ENCODE data around the gene GPR171. TPM values are rescaled to one million over a fixed set of nuclear protein-coding genes. Genes with fewer than 3 reads are reported as not detected.

The GPR171 gene
- total RNA-seq, 2 experiments from 2014 or later, result not detected

DNA sequence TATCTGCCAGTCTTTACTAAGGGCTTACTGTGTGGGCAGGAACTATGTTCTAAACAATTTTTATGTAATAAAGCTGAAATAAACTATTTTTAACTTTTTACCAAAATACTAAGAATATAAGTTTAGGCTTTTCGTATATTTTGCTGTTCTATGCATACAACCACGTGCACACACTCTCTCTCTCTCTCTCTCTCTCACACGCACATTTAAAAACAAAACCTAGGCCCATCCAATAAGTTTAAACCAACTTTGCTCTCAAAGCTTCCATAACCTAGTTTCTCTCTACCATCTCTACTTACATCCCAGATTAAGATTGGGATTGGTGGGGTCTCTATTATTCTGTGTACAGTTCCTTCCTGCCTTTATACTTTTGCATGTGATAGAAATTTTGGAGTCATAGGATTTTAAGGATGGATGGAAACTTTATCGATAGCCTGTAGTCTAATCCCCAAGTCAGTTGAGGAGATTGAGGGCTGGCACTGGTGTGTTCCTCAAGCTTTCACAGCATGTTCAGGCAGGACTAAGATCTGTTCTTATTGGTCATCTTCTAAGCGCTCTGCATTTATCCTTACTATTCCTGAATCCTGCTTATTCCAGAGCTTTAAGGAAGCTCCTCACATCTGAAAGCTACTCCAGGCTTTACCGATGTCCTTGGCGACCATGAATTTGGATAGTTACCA lies 1.8 kb downstream of the GPR171 start:
- no peak for TF ChIP-seq EZH2phosphoT487 (IDR thresholded peaks at IDR 0.05; ENCODE audit: borderline replicate concordance, low read depth, low read length)
- TF ChIP-seq, protein P1, sequence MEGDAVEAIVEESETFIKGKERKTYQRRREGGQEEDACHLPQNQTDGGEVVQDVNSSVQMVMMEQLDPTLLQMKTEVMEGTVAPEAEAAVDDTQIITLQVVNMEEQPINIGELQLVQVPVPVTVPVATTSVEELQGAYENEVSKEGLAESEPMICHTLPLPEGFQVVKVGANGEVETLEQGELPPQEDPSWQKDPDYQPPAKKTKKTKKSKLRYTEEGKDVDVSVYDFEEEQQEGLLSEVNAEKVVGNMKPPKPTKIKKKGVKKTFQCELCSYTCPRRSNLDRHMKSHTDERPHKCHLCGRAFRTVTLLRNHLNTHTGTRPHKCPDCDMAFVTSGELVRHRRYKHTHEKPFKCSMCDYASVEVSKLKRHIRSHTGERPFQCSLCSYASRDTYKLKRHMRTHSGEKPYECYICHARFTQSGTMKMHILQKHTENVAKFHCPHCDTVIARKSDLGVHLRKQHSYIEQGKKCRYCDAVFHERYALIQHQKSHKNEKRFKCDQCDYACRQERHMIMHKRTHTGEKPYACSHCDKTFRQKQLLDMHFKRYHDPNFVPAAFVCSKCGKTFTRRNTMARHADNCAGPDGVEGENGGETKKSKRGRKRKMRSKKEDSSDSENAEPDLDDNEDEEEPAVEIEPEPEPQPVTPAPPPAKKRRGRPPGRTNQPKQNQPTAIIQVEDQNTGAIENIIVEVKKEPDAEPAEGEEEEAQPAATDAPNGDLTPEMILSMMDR (conservative IDR thresholded peaks at IDR 0.05; ENCODE audit: low read length), result no peak
- ChIA-PET POLR2A (interaction anchor here (0.5 to 1.8 kb wide), 5 partner anchors 16 to 1227 kb away, joined by 3 to 7 read pairs (median 3); no protein-coding TSS in a partner anchor), CTCF (ENCODE audit: unreplicated experiment) (interaction anchor here (0.6 kb wide), 1 partner anchor 20 kb away, joined by 6 read pairs; no protein-coding TSS in a partner anchor)
- H3K4me3 ChIP-seq (ENCODE audit: low read depth, low read length, poor library complexity, severe bottlenecking), result no peak overlapping the region
- H4K20me1 ChIP-seq (ENCODE audit: insufficient read depth, low read length), result no peaks in the 10 kb centered on the region
- DNase-seq (ENCODE audit: low spot score), result no peak
- H3K79me2 ChIP-seq (ENCODE audit: insufficient read depth, low read depth, low read length), result no peaks in the 10 kb centered on the region
- no peak overlapping the region for H3K27ac ChIP-seq (ENCODE audit: low read depth, low read length, poor library complexity, severe bottlenecking)
- intact Hi-C loops (cut with micrococcal nuclease; ENCODE audit: unreplicated experiment), result no loop called here
- H3K9me3 ChIP-seq (ENCODE audit: low read length), result no peaks in the 10 kb centered on the region
- no TSS peak for BruUV-seq (replicated peaks)
- 0 out of 2 replicates have a peak, but pooled peaks cover 4% of the 10 kb centered on the region for H3K36me3 ChIP-seq (ENCODE audit: insufficient read depth, low read length)
- no peak overlapping the region for H3K4me2 ChIP-seq (ENCODE audit: low read length)
- no peak overlapping the region for H2AFZ ChIP-seq (ENCODE audit: low read length)
- H3K4me1 ChIP-seq (ENCODE audit: insufficient read depth, low read length, poor library complexity, severe bottlenecking), result no peaks in the 10 kb centered on the region
- H3K9me2 ChIP-seq (ENCODE audit: insufficient read depth, low read length), result no peaks in the 10 kb centered on the region

DNA sequence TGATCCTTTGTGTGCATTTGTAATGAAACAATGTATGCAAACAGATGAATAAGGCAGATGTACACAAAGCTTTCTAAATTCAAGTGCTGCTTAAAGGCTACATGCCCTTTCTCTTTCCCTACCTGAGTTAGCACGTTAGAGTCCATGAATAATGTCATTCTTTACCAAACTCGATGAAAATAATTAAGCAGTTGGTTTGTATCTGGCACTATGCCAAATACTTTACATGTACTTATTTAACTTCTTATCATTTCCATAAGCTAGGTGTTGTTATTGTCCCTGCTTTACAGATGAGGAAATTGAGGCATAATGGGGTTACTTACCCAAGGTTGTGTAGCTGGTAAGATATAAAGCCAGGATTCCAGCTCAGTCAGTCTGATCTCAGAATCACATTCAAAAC lies 2.4 kb downstream of the GPR171 start:
- H3K79me2 ChIP-seq (ENCODE audit: insufficient read depth, low read depth, low read length), result no peaks in the 10 kb centered on the region
- H3K36me3 ChIP-seq (ENCODE audit: insufficient read depth, low read length), result 0 out of 2 replicates have a peak, but pooled peaks cover 4% of the 10 kb centered on the region
- DNase-seq (ENCODE audit: low spot score), result no peak
- no peak overlapping the region for H2AFZ ChIP-seq (ENCODE audit: low read length)
- H3K9me2 ChIP-seq (ENCODE audit: insufficient read depth, low read length), result no peaks in the 10 kb centered on the region
- ChIA-PET CTCF (ENCODE audit: unreplicated experiment) (no interaction called here), POLR2A (interaction anchor here (0.6 to 1.8 kb wide), 7 partner anchors 16 to 449 kb away, joined by 3 to 7 read pairs (median 3); no protein-coding TSS in a partner anchor)
- no peak overlapping the region for H3K4me2 ChIP-seq (ENCODE audit: low read length)
- no peak overlapping the region for H3K27ac ChIP-seq (ENCODE audit: low read depth, low read length, poor library complexity, severe bottlenecking)
- TF ChIP-seq, protein P1 (conservative IDR thresholded peaks at IDR 0.05; ENCODE audit: low read length), result no peak
- TF ChIP-seq EZH2phosphoT487 (IDR thresholded peaks at IDR 0.05; ENCODE audit: borderline replicate concordance, low read depth, low read length), result no peak
- no peaks in the 10 kb centered on the region for H3K9me3 ChIP-seq (ENCODE audit: low read length)
- intact Hi-C loops (cut with micrococcal nuclease; ENCODE audit: unreplicated experiment), result no loop called here
- no peaks in the 10 kb centered on the region for H4K20me1 ChIP-seq (ENCODE audit: insufficient read depth, low read length)
- no TSS peak for BruUV-seq (replicated peaks)
- H3K4me1 ChIP-seq (ENCODE audit: insufficient read depth, low read length, poor library complexity, severe bottlenecking), result no peaks in the 10 kb centered on the region
- no peak overlapping the region for H3K4me3 ChIP-seq (ENCODE audit: low read depth, low read length, poor library complexity, severe bottlenecking)

Data from OCI-LY7 (cell line).